Panc1 (cell line): ENCODE measurements around the gene C11orf54.

ENCODE experiments used
- POLR2AphosphoS5 ChIP-seq: IDR thresholded peaks from 2 replicates; pipeline ENCODE4 v1.6.1; 2012; ENCODE audit warnings: mild to moderate bottlenecking, low read depth, low read length, moderate library complexity
- TF ChIP-seq, protein P1 (sequence below): fragments of 450-650 bp; IDR thresholded peaks from 2 replicates; pipeline ENCODE4 v1.5.1; 2017; ENCODE audit warnings: mild to moderate bottlenecking

DNA sequence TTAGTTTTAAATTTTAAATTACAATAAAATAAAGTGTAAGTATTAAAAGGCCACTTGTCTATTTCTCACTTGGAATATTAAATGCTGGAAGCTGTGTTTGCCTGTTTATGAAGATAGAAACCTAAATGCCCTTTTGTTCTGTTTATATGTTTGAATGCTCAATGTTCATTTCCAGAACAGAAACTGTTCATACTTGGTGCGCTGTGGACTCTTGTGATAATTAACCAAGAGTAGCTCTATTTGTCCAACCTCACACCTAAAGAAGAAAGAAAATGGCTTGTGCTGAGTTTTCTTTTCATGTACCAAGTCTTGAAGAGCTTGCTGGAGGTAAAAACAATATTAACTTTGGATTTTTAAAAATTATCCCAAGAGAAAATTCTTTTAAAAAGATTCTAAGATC is 5.7 kb downstream of the C11orf54 start:
- TF ChIP-seq, protein P1, sequence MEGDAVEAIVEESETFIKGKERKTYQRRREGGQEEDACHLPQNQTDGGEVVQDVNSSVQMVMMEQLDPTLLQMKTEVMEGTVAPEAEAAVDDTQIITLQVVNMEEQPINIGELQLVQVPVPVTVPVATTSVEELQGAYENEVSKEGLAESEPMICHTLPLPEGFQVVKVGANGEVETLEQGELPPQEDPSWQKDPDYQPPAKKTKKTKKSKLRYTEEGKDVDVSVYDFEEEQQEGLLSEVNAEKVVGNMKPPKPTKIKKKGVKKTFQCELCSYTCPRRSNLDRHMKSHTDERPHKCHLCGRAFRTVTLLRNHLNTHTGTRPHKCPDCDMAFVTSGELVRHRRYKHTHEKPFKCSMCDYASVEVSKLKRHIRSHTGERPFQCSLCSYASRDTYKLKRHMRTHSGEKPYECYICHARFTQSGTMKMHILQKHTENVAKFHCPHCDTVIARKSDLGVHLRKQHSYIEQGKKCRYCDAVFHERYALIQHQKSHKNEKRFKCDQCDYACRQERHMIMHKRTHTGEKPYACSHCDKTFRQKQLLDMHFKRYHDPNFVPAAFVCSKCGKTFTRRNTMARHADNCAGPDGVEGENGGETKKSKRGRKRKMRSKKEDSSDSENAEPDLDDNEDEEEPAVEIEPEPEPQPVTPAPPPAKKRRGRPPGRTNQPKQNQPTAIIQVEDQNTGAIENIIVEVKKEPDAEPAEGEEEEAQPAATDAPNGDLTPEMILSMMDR = no peak
- TF ChIP-seq POLR2AphosphoS5 = no peak
